ENCODE data around the gene STX1A.
A peak's percentile ranks its signal among the peaks of the same experiment; 100 is the strongest.
"Not testable (repeated sequence)": the region's sequence is repeated elsewhere in the genome, so short reads cannot be mapped to it uniquely, and the experiment has no call there.

Gene STX1A

DNA sequence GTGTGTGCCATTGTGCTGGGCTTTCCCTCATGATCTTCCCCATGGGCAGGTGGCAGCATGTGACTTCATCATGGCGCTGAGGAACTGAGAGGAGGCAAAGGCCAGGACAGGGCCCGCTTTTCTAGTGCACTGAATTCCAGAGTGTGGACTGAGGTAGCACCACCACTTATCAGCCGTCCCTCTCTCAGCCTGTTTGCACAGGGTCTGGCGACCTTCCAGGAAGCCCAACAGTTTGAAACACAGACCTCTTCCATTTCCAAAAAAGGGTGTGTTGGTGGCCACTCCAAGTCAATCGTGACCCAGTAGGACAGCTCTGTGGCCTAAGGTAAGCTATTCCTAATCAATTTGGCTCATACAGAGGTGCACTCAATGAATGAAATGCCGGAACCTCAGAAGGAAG is 40.6 kb downstream of the STX1A start:
- H3K27ac ChIP-seq, result no peak overlapping the region
- TF ChIP-seq, protein P1, sequence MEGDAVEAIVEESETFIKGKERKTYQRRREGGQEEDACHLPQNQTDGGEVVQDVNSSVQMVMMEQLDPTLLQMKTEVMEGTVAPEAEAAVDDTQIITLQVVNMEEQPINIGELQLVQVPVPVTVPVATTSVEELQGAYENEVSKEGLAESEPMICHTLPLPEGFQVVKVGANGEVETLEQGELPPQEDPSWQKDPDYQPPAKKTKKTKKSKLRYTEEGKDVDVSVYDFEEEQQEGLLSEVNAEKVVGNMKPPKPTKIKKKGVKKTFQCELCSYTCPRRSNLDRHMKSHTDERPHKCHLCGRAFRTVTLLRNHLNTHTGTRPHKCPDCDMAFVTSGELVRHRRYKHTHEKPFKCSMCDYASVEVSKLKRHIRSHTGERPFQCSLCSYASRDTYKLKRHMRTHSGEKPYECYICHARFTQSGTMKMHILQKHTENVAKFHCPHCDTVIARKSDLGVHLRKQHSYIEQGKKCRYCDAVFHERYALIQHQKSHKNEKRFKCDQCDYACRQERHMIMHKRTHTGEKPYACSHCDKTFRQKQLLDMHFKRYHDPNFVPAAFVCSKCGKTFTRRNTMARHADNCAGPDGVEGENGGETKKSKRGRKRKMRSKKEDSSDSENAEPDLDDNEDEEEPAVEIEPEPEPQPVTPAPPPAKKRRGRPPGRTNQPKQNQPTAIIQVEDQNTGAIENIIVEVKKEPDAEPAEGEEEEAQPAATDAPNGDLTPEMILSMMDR (conservative IDR thresholded peaks at IDR 0.05), result no peak

DNA sequence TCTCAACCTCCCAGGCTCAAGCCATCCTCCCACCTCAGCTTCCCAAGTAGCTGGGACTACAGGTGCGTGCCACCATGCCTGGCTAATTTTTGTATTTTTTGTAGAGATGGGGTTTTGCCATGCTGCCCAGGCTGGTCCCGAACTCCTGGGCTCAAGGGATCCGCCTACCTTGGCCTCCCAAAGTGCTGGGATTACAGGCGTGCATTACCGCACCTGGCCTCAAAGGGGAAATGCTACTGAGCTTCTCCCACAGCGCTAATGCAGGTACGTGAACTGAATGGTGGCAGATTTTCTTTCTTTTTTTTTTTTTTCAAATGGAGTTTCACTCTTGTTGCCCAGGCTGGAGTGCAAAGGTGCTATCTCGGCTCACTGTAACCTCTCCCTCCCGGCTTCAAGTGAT is 43.4 kb downstream of the STX1A start:
- TF ChIP-seq, protein P1 (conservative IDR thresholded peaks at IDR 0.05), result peak; percentile 24; the same call in 1 of the 2 replicates
- H3K27ac ChIP-seq, result not testable (repeated sequence)

DNA sequence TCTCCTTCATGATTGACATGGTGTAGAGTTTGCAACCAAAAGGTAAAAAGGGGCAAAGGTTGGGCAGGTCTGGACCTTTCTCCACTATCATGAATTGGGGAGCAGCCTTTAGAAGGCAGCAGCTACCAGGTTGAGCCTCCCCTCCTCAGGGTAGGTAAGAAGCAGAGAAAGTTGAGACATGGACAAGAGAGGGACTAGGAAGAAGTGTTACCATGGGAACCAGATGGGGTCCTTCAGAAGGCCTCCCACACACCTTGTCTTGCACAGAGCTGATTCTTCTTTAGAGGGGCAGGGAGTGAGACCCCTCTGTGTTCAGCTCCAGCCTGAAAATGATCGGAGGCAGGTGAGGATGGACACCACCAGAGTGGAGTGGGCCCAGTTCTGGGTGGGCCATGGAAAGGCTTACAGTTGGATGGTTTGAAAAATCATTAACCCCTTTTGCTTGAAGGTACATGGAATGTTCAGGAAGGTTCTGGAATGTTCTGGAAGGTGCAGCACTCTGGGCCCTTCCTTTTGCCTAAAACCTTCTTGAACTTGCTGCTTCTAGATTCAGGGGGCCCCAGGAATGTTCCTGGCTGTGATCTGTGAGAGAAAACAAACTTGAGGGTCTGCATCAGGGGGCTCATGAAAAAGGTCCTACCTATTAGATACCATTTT is 44.9 kb downstream of the STX1A start:
- no peak overlapping the region for H3K27ac ChIP-seq

DNA sequence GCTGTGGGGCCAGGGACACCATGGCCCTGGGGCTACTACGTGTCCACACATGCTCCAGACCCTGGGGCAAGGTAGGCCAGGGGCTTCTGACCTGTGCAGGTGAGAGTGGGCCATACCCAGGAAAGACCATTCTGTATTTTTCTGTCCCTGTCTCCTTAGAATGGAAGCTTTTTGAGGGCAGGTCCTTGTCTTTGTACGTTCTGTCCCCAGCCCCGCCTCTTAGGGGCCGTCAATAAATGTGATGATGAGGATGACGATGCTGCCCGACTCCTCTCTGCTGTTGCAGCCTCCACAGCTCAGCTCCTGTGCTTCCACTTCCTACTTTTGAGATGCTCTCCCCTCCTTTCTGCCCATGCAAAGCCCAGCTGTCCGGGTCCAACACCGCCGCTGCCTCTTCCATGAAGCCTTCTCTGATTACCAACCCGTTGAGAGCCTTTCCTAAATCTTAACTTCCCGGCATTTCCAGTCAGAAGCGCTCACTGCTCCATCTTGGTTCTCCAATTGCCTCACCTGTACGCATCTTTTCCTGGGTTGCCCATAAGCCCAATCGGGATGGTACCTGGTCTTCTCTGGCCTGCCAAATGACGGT is 47.5 kb downstream of the STX1A start:
- TF ChIP-seq, protein P1 (conservative IDR thresholded peaks at IDR 0.05), result no peak
- H3K27ac ChIP-seq, result no peak overlapping the region

More for the DNA sequence above, 44.9 kb downstream of the STX1A start:
- TF ChIP-seq, protein P1 (conservative IDR thresholded peaks at IDR 0.05), result no peak

DNA sequence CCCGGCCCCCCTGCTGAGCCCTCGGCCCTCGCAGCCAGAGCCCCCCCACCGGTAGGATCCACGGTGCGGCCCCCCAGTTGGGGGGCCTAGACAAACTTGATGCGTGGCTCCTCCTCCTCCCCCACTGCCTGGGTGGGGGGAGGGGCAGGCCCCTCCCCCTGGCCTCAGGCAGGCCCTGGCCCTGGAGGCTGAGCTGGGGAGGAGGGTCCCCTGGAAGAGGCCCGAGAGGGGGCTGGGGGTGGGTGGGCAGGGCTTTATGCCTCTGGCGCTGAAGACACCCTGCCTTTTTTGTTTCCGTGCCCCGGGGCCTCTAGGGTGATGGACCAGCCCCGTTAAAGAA is 48.2 kb downstream of the STX1A start:
- no peak overlapping the region for H3K27ac ChIP-seq
- TF ChIP-seq, protein P1 (conservative IDR thresholded peaks at IDR 0.05), result no peak

DNA sequence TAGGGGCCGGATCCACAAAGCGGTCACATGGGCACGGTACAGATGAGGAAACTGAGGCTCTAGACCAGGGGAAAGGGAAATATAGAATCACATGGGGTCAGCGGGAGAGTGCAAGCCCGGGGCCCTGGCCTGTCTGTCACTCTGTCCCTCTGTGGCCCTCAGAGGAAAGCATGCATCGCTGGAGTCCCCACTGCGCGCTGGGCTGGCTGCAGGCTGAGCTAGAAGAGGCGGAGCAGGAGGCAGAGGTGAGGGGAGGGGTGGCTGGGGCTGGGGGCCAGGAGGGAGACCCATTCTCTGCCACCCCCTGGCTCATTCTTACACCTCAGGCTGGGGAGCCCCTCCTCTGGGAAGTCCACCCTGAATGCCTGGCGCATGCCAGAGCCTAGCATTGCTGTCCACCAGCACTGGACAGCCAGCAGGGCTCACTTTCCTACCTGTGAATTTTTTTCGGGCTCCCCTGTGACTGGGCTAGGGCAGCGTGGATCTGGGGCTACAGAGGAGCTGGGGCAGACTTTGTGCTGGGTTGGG is 49.5 kb downstream of the STX1A start:
- H3K27ac ChIP-seq, result no peak overlapping the region
- TF ChIP-seq, protein P1 (conservative IDR thresholded peaks at IDR 0.05), result no peak

DNA sequence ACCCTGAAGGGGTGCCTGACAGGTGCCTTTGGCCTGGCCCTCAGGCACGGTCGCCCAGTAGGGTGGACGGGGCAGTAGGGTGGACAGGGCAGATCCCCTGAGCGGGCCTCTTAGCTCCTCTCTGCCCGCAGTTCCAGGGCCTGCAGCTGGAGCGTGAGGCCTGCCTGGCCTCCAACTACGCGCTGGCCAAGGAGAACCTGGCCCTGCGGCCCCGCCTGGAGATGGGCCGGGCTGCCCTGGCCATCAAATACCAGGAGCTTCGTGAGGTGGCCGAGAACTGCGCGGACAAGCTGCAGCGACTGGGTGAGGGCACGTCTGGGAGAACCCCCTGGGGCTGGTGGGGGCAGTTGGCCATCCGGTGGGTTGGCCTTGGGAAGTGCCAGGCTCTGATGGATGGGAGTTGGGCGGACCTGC is 50.2 kb downstream of the STX1A start:
- peak overlapping the region; percentile 84 for H3K27ac ChIP-seq
- TF ChIP-seq, protein P1 (conservative IDR thresholded peaks at IDR 0.05), result no peak
